ENCODE data around the gene ERBB3. TPM values are rescaled to one million over a fixed set of nuclear protein-coding genes. Genes with fewer than 3 reads are reported as not detected.

The ERBB3 gene
- total RNA-seq, 1 experiment from 2014 or later: 56.5 TPM

- no peak overlapping the region for H2AK5ac ChIP-seq (ENCODE audit: insufficient read length, low read length)
- H3K27me3 ChIP-seq (ENCODE audit: insufficient read depth, low read length): no peaks in the 10 kb centered on the region
- no peak overlapping the region for H2BK120ac ChIP-seq (ENCODE audit: low read depth, low read length, poor library complexity, severe bottlenecking)
- peak overlapping the region; percentile 95 to 99 (median 98) for H3K27ac Mint-ChIP-seq
- no peak overlapping the region for H2BK5ac ChIP-seq (ENCODE audit: insufficient read length, low read length)
- H3K4me1 ChIP-seq (ENCODE audit: insufficient read depth, low read length): peaks cover 8% of the 10 kb centered on the region; the same call in 1 of the 2 replicates
- H3K4me1 Mint-ChIP-seq: peaks cover 22 to 27% of the 10 kb centered on the region in 2 experiments
- H3K23ac ChIP-seq (ENCODE audit: insufficient read length, low read depth, low read length): no peak overlapping the region
- H3K9me3 ChIP-seq (ENCODE audit: control insufficient read depth, low read depth, low read length): no peaks in the 10 kb centered on the region
- H3K4me3 Mint-ChIP-seq: peak overlapping the region; percentile 95 to 100
- H3K4ac ChIP-seq (ENCODE audit: low read depth, low read length): no peak overlapping the region
- H3K27me3 Mint-ChIP-seq (ENCODE audit: low read depth): no peaks in the 10 kb centered on the region; the same call in 1 of the 2 replicates
- H4K5ac ChIP-seq (ENCODE audit: insufficient read length, low read depth, low read length): no peak overlapping the region
- H4K91ac ChIP-seq (ENCODE audit: insufficient read length, low read depth, low read length): no peak overlapping the region
- no peak overlapping the region for H2BK15ac ChIP-seq (ENCODE audit: low read depth, low read length)
- H3T11ph ChIP-seq (ENCODE audit: low read length): no peak overlapping the region
- no peak overlapping the region for H3K14ac ChIP-seq (ENCODE audit: insufficient read depth, low read length)
- no peak overlapping the region for H3K18ac ChIP-seq (ENCODE audit: insufficient read length, low read depth, low read length)
- peaks cover 8% of the 10 kb centered on the region for H3K23me2 ChIP-seq (ENCODE audit: insufficient read length, low read depth, low read length, poor library complexity, severe bottlenecking)
- H3K4me2 ChIP-seq (ENCODE audit: insufficient read depth, insufficient read length, low read length): peak overlapping the region; percentile 42
- H2AFZ ChIP-seq (ENCODE audit: low read length): no peak overlapping the region
- H2BK20ac ChIP-seq (ENCODE audit: low read depth, low read length, poor library complexity, severe bottlenecking): no peak overlapping the region
- DNase-seq: no peak
- no peak overlapping the region for H3K56ac ChIP-seq (ENCODE audit: insufficient read length, low read depth, low read length)
- H2BK12ac ChIP-seq (ENCODE audit: insufficient read length, low read depth, low read length): no peak overlapping the region
- H4K20me1 ChIP-seq (ENCODE audit: control insufficient read depth, insufficient read depth, insufficient read length): no peaks in the 10 kb centered on the region
- peaks cover 36 to 81% (median 64%) of the 10 kb centered on the region in 3 experiments for H3K36me3 Mint-ChIP-seq (ENCODE audit: insufficient read depth in 1 of 3, low read depth in 3 of 3)
- no peak overlapping the region for H3K27ac ChIP-seq (ENCODE audit: insufficient read length, low read depth, low read length)
- no CpG with 5 or more reads among the region's 8 CpGs for WGBS (ENCODE audit: extremely low coverage, insufficient read length, low lambda C conversion rate)
- H3K9me3 Mint-ChIP-seq: peaks cover 0 to 3% of the 10 kb centered on the region in 2 experiments; a peak in 1 of 5 replicates
- peak overlapping the region; percentile 66 for H3K9ac ChIP-seq (ENCODE audit: extremely low read depth, insufficient read length, low read length)
- no peaks in the 10 kb centered on the region for H3K79me1 ChIP-seq (ENCODE audit: insufficient read depth, low read depth, low read length, poor library complexity, severe bottlenecking)
- TF ChIP-seq, protein P1, sequence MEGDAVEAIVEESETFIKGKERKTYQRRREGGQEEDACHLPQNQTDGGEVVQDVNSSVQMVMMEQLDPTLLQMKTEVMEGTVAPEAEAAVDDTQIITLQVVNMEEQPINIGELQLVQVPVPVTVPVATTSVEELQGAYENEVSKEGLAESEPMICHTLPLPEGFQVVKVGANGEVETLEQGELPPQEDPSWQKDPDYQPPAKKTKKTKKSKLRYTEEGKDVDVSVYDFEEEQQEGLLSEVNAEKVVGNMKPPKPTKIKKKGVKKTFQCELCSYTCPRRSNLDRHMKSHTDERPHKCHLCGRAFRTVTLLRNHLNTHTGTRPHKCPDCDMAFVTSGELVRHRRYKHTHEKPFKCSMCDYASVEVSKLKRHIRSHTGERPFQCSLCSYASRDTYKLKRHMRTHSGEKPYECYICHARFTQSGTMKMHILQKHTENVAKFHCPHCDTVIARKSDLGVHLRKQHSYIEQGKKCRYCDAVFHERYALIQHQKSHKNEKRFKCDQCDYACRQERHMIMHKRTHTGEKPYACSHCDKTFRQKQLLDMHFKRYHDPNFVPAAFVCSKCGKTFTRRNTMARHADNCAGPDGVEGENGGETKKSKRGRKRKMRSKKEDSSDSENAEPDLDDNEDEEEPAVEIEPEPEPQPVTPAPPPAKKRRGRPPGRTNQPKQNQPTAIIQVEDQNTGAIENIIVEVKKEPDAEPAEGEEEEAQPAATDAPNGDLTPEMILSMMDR (conservative IDR thresholded peaks at IDR 0.05): no peak
- no peak overlapping the region for H4K8ac ChIP-seq (replicated peaks; ENCODE audit: insufficient read length, low read depth, low read length)
- H3K79me2 ChIP-seq (ENCODE audit: insufficient read depth, low read length): peaks cover 17% of the 10 kb centered on the region; the same call in 1 of the 2 replicates
These were observed 23.8 kb downstream of the ERBB3 start for GRCh38 chr12:56103823-56104108.
